Measurements from ENCODE around the gene MALT1.

DNA sequence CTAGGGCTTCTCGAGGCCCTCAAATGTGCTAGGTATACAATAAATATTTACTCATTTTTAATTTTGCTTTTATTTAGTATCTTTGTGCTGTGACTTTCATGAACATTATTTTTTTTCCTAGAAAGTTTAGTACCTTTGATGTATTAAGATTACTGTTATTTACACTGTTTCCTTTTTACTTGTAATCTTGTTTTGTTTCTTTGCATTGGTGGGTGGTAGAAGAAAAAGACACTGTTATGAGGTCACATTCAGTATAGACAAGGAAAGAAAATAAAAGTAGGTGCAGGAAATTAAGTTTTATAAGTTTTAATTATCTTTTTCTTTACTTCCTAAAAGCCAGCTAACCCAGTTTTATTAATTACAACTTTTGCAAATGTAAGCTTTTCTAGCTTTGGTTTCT, 23.0 kb downstream of the MALT1 start:
- TF ChIP-seq, protein P1, sequence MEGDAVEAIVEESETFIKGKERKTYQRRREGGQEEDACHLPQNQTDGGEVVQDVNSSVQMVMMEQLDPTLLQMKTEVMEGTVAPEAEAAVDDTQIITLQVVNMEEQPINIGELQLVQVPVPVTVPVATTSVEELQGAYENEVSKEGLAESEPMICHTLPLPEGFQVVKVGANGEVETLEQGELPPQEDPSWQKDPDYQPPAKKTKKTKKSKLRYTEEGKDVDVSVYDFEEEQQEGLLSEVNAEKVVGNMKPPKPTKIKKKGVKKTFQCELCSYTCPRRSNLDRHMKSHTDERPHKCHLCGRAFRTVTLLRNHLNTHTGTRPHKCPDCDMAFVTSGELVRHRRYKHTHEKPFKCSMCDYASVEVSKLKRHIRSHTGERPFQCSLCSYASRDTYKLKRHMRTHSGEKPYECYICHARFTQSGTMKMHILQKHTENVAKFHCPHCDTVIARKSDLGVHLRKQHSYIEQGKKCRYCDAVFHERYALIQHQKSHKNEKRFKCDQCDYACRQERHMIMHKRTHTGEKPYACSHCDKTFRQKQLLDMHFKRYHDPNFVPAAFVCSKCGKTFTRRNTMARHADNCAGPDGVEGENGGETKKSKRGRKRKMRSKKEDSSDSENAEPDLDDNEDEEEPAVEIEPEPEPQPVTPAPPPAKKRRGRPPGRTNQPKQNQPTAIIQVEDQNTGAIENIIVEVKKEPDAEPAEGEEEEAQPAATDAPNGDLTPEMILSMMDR (IDR thresholded peaks at IDR 0.05): no peak
- TF ChIP-seq POLR2A (IDR thresholded peaks at IDR 0.05): no peak

Data from lower leg skin (tissue), 3 donors.